ENCODE data around the gene CGREF1.
A peak's percentile ranks its signal among the peaks of the same experiment; 100 is the strongest.

Gene CGREF1

DNA sequence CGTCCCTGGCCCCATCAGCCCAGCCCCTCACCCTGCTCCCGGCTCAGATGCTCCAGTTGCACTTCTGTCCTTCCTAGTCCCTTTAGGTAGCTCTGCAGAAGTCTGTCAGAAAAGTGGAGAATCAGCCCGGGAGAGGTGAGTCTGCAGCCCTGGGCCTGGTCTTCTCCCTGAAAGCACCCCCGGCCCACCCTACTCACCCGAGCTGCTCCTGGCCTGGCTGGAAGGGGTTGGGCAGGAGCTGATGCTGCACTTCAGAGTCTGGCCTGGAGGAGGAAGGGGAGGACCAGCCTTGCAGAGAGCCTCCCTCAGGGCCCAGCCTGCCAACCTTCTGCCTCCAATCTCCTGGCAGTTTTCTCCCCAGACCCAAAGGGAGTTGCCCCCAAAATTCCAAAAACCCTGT lies 16.6 kb downstream of the CGREF1 start:
- peaks cover 0 to 3% of the 10 kb centered on the region in 2 donors for H3K36me3 ChIP-seq (ENCODE audit: control insufficient read depth in 1 of 2, insufficient read depth in 2 of 2, low read length in 2 of 2)
- no peak overlapping the region for H3K27ac ChIP-seq (ENCODE audit: low read length)
- H3K9me3 ChIP-seq (ENCODE audit: control insufficient read depth in 1 of 2, low read length in 2 of 2), result no peaks in the 10 kb centered on the region
- H3K4me3 ChIP-seq (ENCODE audit: low read depth in 1 of 2, low read length in 2 of 2), result no peak overlapping the region
- H3K27me3 ChIP-seq (ENCODE audit: low read depth, low read length), result no peaks in the 10 kb centered on the region
- H3K4me1 ChIP-seq (ENCODE audit: control insufficient read depth in 1 of 2, insufficient read depth in 2 of 2, low read length in 2 of 2), result no peaks in the 10 kb centered on the region

DNA sequence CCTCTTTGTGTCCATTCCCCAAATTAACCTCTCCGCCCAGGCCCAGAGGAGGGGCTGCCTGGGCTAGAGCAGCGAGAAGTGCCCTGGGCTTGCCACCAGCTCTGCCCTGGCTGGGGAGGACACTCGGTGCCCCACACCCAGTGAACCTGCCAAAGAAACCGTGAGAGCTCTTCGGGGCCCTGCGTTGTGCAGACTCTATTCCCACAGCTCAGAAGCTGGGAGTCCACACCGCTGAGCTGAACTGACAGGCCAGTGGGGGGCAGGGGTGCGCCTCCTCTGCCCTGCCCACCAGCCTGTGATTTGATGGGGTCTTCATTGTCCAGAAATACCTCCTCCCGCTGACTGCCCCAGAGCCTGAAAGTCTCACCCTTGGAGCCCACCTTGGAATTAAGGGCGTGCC lies 18.9 kb downstream of the CGREF1 start:
- Histone ChIP-seq H3K27ac (ENCODE audit: low read length) (no peak overlapping the region), H3K9me3 (ENCODE audit: control insufficient read depth in 1 of 2, low read length in 2 of 2) (no peaks in the 10 kb centered on the region), H3K4me3 (ENCODE audit: low read depth in 1 of 2, low read length in 2 of 2) (no peak overlapping the region), H3K36me3 (ENCODE audit: control insufficient read depth in 1 of 2, insufficient read depth in 2 of 2, low read length in 2 of 2) (peaks cover 0 to 3% of the 10 kb centered on the region in 2 donors), H3K27me3 (ENCODE audit: low read depth, low read length) (no peaks in the 10 kb centered on the region), H3K4me1 (ENCODE audit: control insufficient read depth in 1 of 2, insufficient read depth in 2 of 2, low read length in 2 of 2) (peaks cover 10 to 11% of the 10 kb centered on the region in 2 donors)

DNA sequence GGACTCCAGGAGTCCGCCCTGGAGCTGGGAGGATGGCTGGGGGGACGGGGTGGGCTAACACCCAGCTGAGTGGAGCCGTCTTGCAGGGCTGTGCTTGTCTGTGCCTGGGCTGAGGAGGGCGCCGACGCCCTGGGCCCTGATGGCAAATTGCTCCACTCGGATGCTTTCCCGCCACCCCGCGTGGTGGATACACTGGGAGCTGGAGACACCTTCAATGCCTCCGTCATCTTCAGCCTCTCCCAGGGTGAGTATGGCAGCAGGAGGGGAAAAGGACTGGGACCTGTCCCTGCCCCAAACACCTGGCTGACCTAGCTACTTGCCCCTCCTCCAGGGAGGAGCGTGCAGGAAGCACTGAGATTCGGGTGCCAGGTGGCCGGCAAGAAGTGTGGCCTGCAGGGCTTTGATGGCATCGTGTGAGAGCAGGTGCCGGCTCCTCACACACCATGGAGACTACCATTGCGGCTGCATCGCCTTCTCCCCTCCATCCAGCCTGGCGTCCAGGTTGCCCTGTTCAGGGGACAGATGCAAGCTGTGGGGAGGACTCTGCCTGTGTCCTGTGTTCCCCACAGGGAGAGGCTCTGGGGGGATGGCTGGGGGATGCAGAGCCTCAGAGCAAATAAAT lies 19.5 kb downstream of the CGREF1 start:
- Histone ChIP-seq H3K4me1 (ENCODE audit: control insufficient read depth in 1 of 2, insufficient read depth in 2 of 2, low read length in 2 of 2) (peaks cover 10 to 11% of the 10 kb centered on the region in 2 donors), H3K27ac (ENCODE audit: low read length) (no peak overlapping the region), H3K36me3 (ENCODE audit: control insufficient read depth in 1 of 2, insufficient read depth in 2 of 2, low read length in 2 of 2) (peaks cover 0 to 3% of the 10 kb centered on the region in 2 donors), H3K4me3 (ENCODE audit: low read depth in 1 of 2, low read length in 2 of 2) (no peak overlapping the region), H3K27me3 (ENCODE audit: low read depth, low read length) (no peaks in the 10 kb centered on the region), H3K9me3 (ENCODE audit: control insufficient read depth in 1 of 2, low read length in 2 of 2) (no peaks in the 10 kb centered on the region)

DNA sequence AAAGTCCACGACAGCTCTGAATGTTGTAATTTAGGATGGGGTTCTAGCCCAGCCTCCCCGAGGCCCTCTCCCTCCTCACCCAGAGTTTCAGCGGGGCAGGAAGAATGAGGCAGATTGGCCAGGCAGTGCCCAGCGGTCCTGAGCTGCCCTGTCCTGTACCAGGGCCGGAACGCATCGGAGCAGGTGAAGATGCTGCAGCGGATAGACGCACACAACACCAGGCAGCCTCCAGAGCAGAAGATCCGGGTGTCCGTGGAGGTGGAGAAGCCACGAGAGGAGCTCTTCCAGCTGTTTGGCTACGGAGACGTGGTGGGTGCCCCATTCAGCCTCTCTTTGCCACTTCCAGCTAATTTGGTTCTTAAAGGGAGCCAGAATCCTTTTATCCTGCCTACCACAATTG lies 21.6 kb downstream of the CGREF1 start:
- no peaks in the 10 kb centered on the region for H3K27me3 ChIP-seq (ENCODE audit: low read depth, low read length)
- no peak overlapping the region for H3K4me3 ChIP-seq (ENCODE audit: low read depth in 1 of 2, low read length in 2 of 2)
- no peak overlapping the region for H3K27ac ChIP-seq (ENCODE audit: low read length)
- peaks cover 10 to 11% of the 10 kb centered on the region in 2 donors for H3K4me1 ChIP-seq (ENCODE audit: control insufficient read depth in 1 of 2, insufficient read depth in 2 of 2, low read length in 2 of 2)
- H3K36me3 ChIP-seq (ENCODE audit: control insufficient read depth in 1 of 2, insufficient read depth in 2 of 2, low read length in 2 of 2), result peaks cover 0 to 3% of the 10 kb centered on the region in 2 donors
- H3K9me3 ChIP-seq (ENCODE audit: control insufficient read depth in 1 of 2, low read length in 2 of 2), result no peaks in the 10 kb centered on the region

DNA sequence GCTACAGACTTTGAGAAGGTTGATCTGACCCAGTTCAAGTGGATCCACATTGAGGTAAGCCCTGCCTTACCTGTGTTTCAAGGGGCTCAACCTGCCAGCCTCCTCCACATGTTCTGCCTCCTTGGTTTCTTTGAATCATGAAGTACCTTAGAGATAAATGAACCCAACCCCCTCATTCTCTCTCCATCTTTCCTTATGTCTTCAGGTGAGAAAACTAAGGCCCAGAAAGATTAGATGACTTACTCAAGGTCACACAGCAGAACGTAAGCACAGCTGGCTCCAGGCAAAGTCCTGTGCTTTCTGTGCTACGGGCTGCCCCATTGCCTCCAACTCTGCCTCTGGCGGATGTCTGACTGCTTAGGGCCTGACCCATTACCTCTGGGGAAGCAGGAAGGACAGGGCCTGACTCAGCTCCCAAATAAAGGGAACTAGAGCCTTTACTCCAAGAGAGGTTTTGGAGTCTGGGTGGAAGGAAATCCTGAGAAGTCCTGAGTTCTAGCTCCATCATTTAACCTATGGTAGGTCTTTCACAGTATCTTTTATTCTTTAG lies 22.1 kb downstream of the CGREF1 start:
- no peak overlapping the region for H3K27ac ChIP-seq (ENCODE audit: low read length)
- no peaks in the 10 kb centered on the region for H3K9me3 ChIP-seq (ENCODE audit: control insufficient read depth in 1 of 2, low read length in 2 of 2)
- no peak overlapping the region for H3K4me3 ChIP-seq (ENCODE audit: low read depth in 1 of 2, low read length in 2 of 2)
- H3K27me3 ChIP-seq (ENCODE audit: low read depth, low read length), result no peaks in the 10 kb centered on the region
- H3K4me1 ChIP-seq (ENCODE audit: control insufficient read depth in 1 of 2, insufficient read depth in 2 of 2, low read length in 2 of 2), result peaks cover 10 to 11% of the 10 kb centered on the region in 2 donors
- peaks cover 0 to 3% of the 10 kb centered on the region in 2 donors for H3K36me3 ChIP-seq (ENCODE audit: control insufficient read depth in 1 of 2, insufficient read depth in 2 of 2, low read length in 2 of 2)

DNA sequence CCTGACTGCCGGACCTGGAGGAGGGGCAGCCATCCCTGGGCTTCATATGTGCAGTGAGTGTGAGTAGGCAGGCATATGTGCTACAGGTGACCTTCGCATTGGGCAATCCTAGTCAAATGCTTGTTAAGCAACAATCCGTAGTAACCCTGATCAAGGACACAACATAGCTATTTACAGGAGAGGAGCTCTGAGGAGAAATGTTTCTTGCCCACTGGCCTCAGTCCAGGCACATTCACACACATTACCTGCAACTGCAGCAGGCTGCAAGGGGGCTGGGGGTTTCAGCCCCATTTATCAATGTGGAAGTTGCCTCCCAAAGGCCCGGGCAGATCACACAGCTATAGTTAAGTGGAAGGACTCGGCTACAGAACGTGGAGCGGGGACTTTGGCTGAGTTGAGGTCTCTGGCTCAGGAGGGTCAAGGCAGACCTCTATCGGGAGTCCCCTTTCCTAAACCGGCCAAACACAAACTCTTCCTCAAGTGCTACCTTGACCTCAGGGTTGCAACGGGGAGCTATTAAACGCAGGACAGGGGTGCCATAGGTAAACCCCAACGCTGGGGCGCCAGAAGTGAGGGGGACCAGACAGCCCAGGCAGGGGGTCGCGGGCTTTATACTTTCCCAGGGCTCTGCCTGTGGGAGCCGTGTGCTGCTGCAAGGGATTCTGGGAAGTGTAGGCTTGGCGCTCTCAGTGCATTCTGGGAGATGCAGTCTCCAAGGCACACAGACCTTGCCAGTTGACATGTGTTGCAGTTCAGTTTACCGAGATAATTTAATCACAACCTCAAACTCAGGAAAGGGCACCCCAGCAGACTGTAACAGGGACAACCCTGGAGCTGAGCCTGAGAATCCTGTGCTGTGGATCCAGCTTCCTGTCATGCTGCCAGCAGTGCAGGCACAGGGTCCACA lies 22.9 kb downstream of the CGREF1 start:
- Histone ChIP-seq H3K27me3 (ENCODE audit: low read depth, low read length) (no peaks in the 10 kb centered on the region), H3K9me3 (ENCODE audit: control insufficient read depth in 1 of 2, low read length in 2 of 2) (no peaks in the 10 kb centered on the region), H3K27ac (ENCODE audit: low read length) (no peak overlapping the region), H3K36me3 (ENCODE audit: control insufficient read depth in 1 of 2, insufficient read depth in 2 of 2, low read length in 2 of 2) (peaks cover 0 to 3% of the 10 kb centered on the region in 2 donors), H3K4me1 (ENCODE audit: control insufficient read depth in 1 of 2, insufficient read depth in 2 of 2, low read length in 2 of 2) (peaks cover 10 to 11% of the 10 kb centered on the region in 2 donors), H3K4me3 (ENCODE audit: low read depth in 1 of 2, low read length in 2 of 2) (peak overlapping the region; percentile 49 to 59)

DNA sequence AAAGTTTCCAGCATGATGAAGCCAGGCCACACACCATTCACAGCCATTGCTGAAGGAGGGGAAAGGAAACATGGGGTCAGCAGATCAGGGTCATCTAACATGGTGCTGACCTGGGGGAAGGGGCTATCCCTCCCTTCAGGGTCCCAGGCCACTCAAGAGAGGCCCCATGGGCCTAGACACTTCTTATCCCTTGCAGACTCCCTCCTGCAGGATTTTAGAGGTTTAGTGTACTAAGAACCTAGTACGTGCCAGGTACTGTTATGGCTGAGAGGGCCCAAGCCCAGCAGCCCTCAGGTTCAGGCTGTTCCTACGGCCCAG lies 23.5 kb downstream of the CGREF1 start:
- H3K27ac ChIP-seq (ENCODE audit: low read length), result no peak overlapping the region
- H3K4me3 ChIP-seq (ENCODE audit: low read depth in 1 of 2, low read length in 2 of 2), result no peak overlapping the region
- H3K27me3 ChIP-seq (ENCODE audit: low read depth, low read length), result no peaks in the 10 kb centered on the region
- H3K4me1 ChIP-seq (ENCODE audit: control insufficient read depth in 1 of 2, insufficient read depth in 2 of 2, low read length in 2 of 2), result peaks cover 10 to 11% of the 10 kb centered on the region in 2 donors
- no peaks in the 10 kb centered on the region for H3K9me3 ChIP-seq (ENCODE audit: control insufficient read depth in 1 of 2, low read length in 2 of 2)
- peaks cover 0 to 3% of the 10 kb centered on the region in 2 donors for H3K36me3 ChIP-seq (ENCODE audit: control insufficient read depth in 1 of 2, insufficient read depth in 2 of 2, low read length in 2 of 2)

DNA sequence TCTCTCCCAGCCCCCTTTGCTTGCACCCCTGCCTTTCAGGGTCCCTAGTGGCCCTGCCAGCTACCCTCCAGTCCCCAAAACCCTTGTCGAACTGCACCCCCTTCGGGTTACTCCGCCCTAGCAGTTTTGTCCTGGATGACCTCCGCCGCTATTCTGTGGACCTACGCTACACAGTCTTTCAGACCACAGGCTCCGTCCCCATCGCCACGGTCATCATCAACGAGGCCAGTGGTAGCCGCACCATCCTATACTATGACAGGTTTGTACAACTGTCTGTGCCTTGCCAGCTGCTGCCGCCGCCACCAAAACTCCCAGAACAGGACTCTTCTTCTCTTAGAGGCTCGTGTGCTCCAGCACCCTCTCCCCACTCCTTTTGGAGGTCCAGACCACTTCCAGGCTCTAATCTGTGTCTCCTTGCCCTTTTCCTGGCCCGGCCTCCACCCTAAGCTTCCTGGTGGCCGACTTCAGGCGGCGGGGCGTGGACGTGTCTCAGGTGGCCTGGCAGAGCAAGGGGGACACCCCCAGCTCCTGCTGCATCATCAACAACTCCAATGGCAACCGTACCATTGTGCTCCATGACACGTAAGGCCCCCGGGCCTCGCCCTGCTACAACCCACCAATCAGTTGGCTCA lies 24.5 kb downstream of the CGREF1 start:
- Histone ChIP-seq H3K4me1 (ENCODE audit: control insufficient read depth in 1 of 2, insufficient read depth in 2 of 2, low read length in 2 of 2) (peaks cover 10 to 11% of the 10 kb centered on the region in 2 donors), H3K36me3 (ENCODE audit: control insufficient read depth in 1 of 2, insufficient read depth in 2 of 2, low read length in 2 of 2) (peaks cover 0 to 3% of the 10 kb centered on the region in 2 donors), H3K27ac (ENCODE audit: low read length) (no peak overlapping the region), H3K9me3 (ENCODE audit: control insufficient read depth in 1 of 2, low read length in 2 of 2) (no peaks in the 10 kb centered on the region), H3K4me3 (ENCODE audit: low read depth in 1 of 2, low read length in 2 of 2) (no peak overlapping the region), H3K27me3 (ENCODE audit: low read depth, low read length) (no peaks in the 10 kb centered on the region)

DNA sequence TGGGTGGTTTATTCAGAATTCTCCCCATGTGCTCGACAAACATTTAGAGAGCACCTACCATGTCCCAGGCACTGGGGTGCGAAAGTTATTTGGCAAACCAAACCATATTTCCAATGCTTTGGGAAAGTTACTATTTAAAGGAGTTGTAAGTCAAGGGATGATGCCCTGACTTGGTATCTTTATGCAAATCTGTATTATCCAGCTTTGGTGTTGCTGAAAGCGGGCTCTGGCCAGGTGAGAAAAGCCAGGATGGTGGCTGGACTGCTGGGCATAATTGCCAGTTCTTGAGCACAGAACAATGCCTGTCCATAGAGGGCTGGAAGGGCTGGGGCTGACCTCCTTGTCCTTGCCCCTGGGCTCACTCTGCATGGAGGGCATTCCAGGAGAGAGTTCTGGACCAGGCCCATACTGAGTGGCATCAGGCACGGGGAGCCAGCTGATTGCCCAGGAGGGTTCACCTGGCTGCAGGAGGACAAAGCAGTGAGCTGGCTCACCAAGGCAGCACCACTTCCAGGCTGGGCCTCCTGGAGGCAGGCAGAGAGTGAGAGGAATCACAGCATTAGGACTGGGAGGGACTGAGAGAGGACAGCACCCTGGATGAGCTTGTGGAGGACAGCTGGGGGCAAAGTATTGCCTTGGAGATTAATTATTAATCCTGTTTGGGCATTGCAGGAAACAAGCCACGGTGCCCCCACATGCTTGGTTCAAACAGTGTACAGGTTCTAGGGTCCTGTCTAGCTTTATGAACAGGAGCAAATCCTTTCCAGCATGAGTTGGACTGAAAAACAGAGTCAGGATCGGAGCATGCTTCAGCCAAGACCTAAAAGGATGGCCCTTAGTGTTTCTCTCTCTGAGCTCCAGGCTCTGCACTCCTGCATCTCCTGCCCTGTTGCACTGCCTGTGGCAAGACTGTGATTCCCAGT lies 25.2 kb downstream of the CGREF1 start:
- no peaks in the 10 kb centered on the region for H3K36me3 ChIP-seq (ENCODE audit: control insufficient read depth in 1 of 2, insufficient read depth in 2 of 2, low read length in 2 of 2)
- peaks cover 10 to 11% of the 10 kb centered on the region in 2 donors for H3K4me1 ChIP-seq (ENCODE audit: control insufficient read depth in 1 of 2, insufficient read depth in 2 of 2, low read length in 2 of 2)
- no peaks in the 10 kb centered on the region for H3K9me3 ChIP-seq (ENCODE audit: control insufficient read depth in 1 of 2, low read length in 2 of 2)
- no peak overlapping the region for H3K4me3 ChIP-seq (ENCODE audit: low read depth in 1 of 2, low read length in 2 of 2)
- no peaks in the 10 kb centered on the region for H3K27me3 ChIP-seq (ENCODE audit: low read depth, low read length)
- no peak overlapping the region for H3K27ac ChIP-seq (ENCODE audit: low read length)

DNA sequence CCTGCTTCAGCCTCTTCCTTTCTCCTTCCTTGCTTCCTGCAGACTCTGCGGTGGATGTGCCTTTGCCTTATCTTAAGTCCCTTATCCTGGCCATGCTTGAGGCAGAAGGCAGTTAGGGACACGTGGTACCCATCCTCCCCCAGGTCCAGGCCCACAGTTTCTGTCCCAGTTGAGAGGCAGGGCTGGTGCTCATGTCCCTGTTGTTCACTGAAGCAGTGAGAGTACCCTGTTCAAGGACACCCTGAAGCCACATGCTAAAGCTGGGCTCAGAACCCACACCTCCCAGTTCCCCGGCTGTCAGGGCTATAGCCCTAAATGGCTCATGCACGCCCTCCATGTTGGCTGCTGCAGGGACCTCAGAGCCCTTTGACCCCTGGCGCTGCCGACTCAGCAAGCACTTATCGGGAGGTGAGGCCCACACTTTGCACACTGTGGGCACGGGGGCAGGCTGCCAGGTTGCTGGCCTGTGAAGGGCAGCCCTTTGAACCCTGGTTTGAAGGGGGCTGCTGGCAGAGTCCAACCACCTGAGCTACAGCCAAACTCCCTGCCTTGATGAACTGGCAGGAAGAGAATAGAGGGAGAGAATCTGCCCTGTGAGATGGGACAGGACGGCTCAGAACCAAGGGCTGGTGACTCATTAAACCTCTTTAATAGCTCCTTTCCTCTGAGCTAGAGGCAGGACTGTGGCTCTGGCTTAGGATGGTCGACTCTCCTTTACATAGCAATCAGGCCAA lies 26.1 kb downstream of the CGREF1 start:
- Histone ChIP-seq H3K36me3 (ENCODE audit: control insufficient read depth in 1 of 2, insufficient read depth in 2 of 2, low read length in 2 of 2) (no peaks in the 10 kb centered on the region), H3K4me1 (ENCODE audit: control insufficient read depth in 1 of 2, insufficient read depth in 2 of 2, low read length in 2 of 2) (peaks cover 10 to 11% of the 10 kb centered on the region in 2 donors), H3K27ac (ENCODE audit: low read length) (no peak overlapping the region), H3K9me3 (ENCODE audit: control insufficient read depth in 1 of 2, low read length in 2 of 2) (no peaks in the 10 kb centered on the region), H3K27me3 (ENCODE audit: low read depth, low read length) (no peaks in the 10 kb centered on the region), H3K4me3 (ENCODE audit: low read depth in 1 of 2, low read length in 2 of 2) (no peak overlapping the region)
